K562 (cell line): ENCODE data around the gene NPB. TPM values are rescaled to one million over a fixed set of nuclear protein-coding genes. Genes with fewer than 3 reads are reported as not detected.
A peak's percentile ranks its signal among the peaks of the same experiment; 100 is the strongest.

Experiments used
- GTF2E2 ChIP-seq: fragments of 200-800 bp; sonication (Bioruptor generic); IDR thresholded peaks from 2 replicates; pipeline ENCODE4 v1.6.1; 2016; ENCODE audit warnings: missing genetic modification characterization, missing compliant biosample characterization
- POLR2H ChIP-seq: IDR thresholded peaks from 2 replicates; pipeline ENCODE4 v1.6.1; 2016; ENCODE audit warnings: missing genetic modification characterization, low read depth, mild to moderate bottlenecking, control low read depth, missing compliant biosample characterization, moderate library complexity
- RAD51 ChIP-seq: fragments of 450-650 bp; IDR thresholded peaks from 2 replicates; pipeline ENCODE4 v1.7.1; 2016; ENCODE audit warnings: low read depth, mild to moderate bottlenecking, borderline replicate concordance
- RBM22 ChIP-seq: fragments of 200-400 bp; formaldehyde crosslinking; IDR thresholded peaks from 2 replicates; pipeline ENCODE4 v1.6.1; 2018; ENCODE audit warnings: low read length, low read depth; ENCODE audit not compliant: poor library complexity, severe bottlenecking
- STAT5A ChIP-seq: IDR thresholded peaks from 2 replicates; pipeline ENCODE4 v1.6.1; 2012; ENCODE audit warnings: low read length, inconsistent platforms, borderline replicate concordance
- TOE1 ChIP-seq, 2 experiments: fragments of 450-650 bp in 1 of 2; sonication (generic) in 1 of 2; formaldehyde crosslinking in 1 of 2; IDR thresholded peaks; 2 replicates each; pipeline versions ENCODE4 v1.7.1 to v1.8.0; 2016 to 2022; ENCODE audit warnings: borderline replicate concordance in 2 of 2, mild to moderate bottlenecking in 2 of 2, antibody characterized with exemption in 1 of 2, inconsistent platforms in 1 of 2, low read depth in 1 of 2, missing genetic modification reagents in 1 of 2, moderate library complexity in 1 of 2
- ZNF408 ChIP-seq: fragments of 250-450 bp; sonication (Bioruptor Pico); IDR thresholded peaks from 2 replicates; pipeline ENCODE4 v1.4.0; 2020; ENCODE audit warnings: low read depth, mild to moderate bottlenecking, moderate library complexity
- ZNF740 ChIP-seq, 3 experiments: fragments of 200-800 bp in 1 of 3; sonication (Bioruptor generic) in 1 of 3; sonication (generic) in 1 of 3; formaldehyde crosslinking in 1 of 3; IDR thresholded peaks; 2 replicates each; pipeline versions ENCODE4 v1.6.1 to v1.8.0; 2016 to 2022; ENCODE audit warnings: mild to moderate bottlenecking in 2 of 3, missing compliant biosample characterization in 2 of 3, missing genetic modification characterization in 2 of 3, missing genetic modification reagents in 1 of 3
- polyA plus RNA-seq, 8 experiments: library from polyadenylated mRNA; depleted of rRNA in 4 of 8; stranded (reverse) in 5 of 8; unstranded in 3 of 8; fragments of >200 nt; fragmentation: Nextera tagmentation in 2 of 8; fragmentation: Illumina TruSeq in 1 of 8; extraction: Ambion mirVana in 2 of 8; extraction: Trizol in 1 of 8; gene quantifications; 2 replicates each; pipeline versions ENCODE4 v1.2.1 to v1.2.3, GENCODE V29; 2011 to 2014; ENCODE audit warnings: inconsistent platforms in 1 of 8, missing spikeins in 1 of 8
- total RNA-seq, 7 experiments: library from RNA; depleted of rRNA in 6 of 7; stranded (reverse); fragments of >200 nt in 6 of 7; fragmentation: Illumina TruSeq in 2 of 7; extraction: Trizol in 2 of 7; gene quantifications; 2 replicates each; pipeline versions ENCODE4 v1.2.1 to v1.2.3, GENCODE V29; 2011 to 2021; ENCODE audit warnings: low replicate concordance in 1 of 7
- TF ChIP-seq, protein P1 (sequence below): fragments of 250-450 bp; sonication (Bioruptor Pico); IDR thresholded peaks from 2 replicates; pipeline ENCODE4 v1.4.0; 2020
- TF ChIP-seq, protein P2 (sequence below): sonication (generic); formaldehyde crosslinking; IDR thresholded peaks from 2 replicates; pipeline ENCODE4 v1.8.0; 2022; ENCODE audit warnings: missing genetic modification reagents, mild to moderate bottlenecking, moderate library complexity, borderline replicate concordance
- TF ChIP-seq, protein P3 (sequence below): fragments of 450-650 bp; IDR thresholded peaks from one replicate; pipeline ENCODE4 v1.6.1; 2018; ENCODE audit warnings: mild to moderate bottlenecking, moderate library complexity; ENCODE audit not compliant: partially characterized antibody
- TF ChIP-seq, protein P4 (sequence below): fragments of 450-650 bp; IDR thresholded peaks from 2 replicates; pipeline ENCODE4 v1.6.1; 2017; ENCODE audit warnings: antibody characterized with exemption

NPB gene
- total and polyA plus RNA-seq, 9 of the 15 experiments (the other 6 are each of a cell fraction or from before 2014, with no cell fraction given) = 0.03 to 0.61 (median 0.14) TPM; not detected in 2

- TF ChIP-seq, protein P1, sequence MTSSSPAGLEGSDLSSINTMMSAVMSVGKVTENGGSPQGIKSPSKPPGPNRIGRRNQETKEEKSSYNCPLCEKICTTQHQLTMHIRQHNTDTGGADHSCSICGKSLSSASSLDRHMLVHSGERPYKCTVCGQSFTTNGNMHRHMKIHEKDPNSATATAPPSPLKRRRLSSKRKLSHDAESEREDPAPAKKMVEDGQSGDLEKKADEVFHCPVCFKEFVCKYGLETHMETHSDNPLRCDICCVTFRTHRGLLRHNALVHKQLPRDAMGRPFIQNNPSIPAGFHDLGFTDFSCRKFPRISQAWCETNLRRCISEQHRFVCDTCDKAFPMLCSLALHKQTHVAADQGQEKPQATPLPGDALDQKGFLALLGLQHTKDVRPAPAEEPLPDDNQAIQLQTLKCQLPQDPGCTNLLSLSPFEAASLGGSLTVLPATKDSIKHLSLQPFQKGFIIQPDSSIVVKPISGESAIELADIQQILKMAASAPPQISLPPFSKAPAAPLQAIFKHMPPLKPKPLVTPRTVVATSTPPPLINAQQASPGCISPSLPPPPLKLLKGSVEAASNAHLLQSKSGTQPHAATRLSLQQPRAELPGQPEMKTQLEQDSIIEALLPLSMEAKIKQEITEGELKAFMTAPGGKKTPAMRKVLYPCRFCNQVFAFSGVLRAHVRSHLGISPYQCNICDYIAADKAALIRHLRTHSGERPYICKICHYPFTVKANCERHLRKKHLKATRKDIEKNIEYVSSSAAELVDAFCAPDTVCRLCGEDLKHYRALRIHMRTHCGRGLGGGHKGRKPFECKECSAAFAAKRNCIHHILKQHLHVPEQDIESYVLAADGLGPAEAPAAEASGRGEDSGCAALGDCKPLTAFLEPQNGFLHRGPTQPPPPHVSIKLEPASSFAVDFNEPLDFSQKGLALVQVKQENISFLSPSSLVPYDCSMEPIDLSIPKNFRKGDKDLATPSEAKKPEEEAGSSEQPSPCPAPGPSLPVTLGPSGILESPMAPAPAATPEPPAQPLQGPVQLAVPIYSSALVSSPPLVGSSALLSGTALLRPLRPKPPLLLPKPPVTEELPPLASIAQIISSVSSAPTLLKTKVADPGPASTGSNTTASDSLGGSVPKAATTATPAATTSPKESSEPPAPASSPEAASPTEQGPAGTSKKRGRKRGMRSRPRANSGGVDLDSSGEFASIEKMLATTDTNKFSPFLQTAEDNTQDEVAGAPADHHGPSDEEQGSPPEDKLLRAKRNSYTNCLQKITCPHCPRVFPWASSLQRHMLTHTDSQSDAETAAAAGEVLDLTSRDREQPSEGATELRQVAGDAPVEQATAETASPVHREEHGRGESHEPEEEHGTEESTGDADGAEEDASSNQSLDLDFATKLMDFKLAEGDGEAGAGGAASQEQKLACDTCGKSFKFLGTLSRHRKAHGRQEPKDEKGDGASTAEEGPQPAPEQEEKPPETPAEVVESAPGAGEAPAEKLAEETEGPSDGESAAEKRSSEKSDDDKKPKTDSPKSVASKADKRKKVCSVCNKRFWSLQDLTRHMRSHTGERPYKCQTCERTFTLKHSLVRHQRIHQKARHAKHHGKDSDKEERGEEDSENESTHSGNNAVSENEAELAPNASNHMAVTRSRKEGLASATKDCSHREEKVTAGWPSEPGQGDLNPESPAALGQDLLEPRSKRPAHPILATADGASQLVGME = no peak
- TF ChIP-seq, protein P2, sequence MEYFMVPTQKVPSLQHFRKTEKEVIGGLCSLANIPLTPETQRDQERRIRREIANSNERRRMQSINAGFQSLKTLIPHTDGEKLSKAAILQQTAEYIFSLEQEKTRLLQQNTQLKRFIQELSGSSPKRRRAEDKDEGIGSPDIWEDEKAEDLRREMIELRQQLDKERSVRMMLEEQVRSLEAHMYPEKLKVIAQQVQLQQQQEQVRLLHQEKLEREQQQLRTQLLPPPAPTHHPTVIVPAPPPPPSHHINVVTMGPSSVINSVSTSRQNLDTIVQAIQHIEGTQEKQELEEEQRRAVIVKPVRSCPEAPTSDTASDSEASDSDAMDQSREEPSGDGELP (CRISPR knock-in tag) = no peak; the same call in 1 of the 2 replicates
- TF ChIP-seq ZNF408 (CRISPR knock-in tag) = no peak
- TF ChIP-seq POLR2H (tag) = peak; percentile 82
- TF ChIP-seq STAT5A = no peak
- peak; percentile 45; the same call in 1 of the 2 replicates for TF ChIP-seq GTF2E2 (tag)
- no peak for TF ChIP-seq RAD51
- 0 out of 2 replicates have a peak, but pooled peaks have one; percentile 24 for TF ChIP-seq ZNF740 (CRISPR knock-in tag; IDR thresholded peaks at IDR 0.05)
- TF ChIP-seq ZNF740 (tag; IDR thresholded peaks at IDR 0.05) = peak in 1 of 2 experiments; percentile 73; a peak in 2 of 4 replicates
- TF ChIP-seq, protein P3, sequence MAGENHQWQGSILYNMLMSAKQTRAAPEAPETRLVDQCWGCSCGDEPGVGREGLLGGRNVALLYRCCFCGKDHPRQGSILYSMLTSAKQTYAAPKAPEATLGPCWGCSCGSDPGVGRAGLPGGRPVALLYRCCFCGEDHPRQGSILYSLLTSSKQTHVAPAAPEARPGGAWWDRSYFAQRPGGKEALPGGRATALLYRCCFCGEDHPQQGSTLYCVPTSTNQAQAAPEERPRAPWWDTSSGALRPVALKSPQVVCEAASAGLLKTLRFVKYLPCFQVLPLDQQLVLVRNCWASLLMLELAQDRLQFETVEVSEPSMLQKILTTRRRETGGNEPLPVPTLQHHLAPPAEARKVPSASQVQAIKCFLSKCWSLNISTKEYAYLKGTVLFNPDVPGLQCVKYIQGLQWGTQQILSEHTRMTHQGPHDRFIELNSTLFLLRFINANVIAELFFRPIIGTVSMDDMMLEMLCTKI = no peak
- no peak for TF ChIP-seq TOE1 (IDR thresholded peaks at IDR 0.05; ENCODE audit: borderline replicate concordance)
- peak; percentile 65; the same call in 1 of the 2 replicates for TF ChIP-seq TOE1 (CRISPR knock-in tag; IDR thresholded peaks at IDR 0.05; ENCODE audit: borderline replicate concordance, low read depth)
- TF ChIP-seq, protein P4, sequence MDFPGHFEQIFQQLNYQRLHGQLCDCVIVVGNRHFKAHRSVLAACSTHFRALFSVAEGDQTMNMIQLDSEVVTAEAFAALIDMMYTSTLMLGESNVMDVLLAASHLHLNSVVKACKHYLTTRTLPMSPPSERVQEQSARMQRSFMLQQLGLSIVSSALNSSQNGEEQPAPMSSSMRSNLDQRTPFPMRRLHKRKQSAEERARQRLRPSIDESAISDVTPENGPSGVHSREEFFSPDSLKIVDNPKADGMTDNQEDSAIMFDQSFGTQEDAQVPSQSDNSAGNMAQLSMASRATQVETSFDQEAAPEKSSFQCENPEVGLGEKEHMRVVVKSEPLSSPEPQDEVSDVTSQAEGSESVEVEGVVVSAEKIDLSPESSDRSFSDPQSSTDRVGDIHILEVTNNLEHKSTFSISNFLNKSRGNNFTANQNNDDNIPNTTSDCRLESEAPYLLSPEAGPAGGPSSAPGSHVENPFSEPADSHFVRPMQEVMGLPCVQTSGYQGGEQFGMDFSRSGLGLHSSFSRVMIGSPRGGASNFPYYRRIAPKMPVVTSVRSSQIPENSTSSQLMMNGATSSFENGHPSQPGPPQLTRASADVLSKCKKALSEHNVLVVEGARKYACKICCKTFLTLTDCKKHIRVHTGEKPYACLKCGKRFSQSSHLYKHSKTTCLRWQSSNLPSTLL = no peak
- peak; percentile 92 for TF ChIP-seq RBM22
These were observed 41.9 kb upstream of the NPB start, which contains the start of gene P4HB (continued) for GRCh38 chr17:81859906-81860755.
